ENCODE measurements around the gene ARHGAP22.

Gene ARHGAP22

GRCh38 chr10:48456361-48456804, 148.5 kb downstream of the ARHGAP22 start:
- TF ChIP-seq CTCF (conservative IDR thresholded peaks at IDR 0.05; ENCODE audit: low read depth, low read length): no peak
- no peak overlapping the region for H3K4me3 ChIP-seq (ENCODE audit: low read length)
- DNase-seq (ENCODE audit: low read depth): no peak

- H3K4me3 ChIP-seq (ENCODE audit: low read length): no peak overlapping the region
- no peak for DNase-seq (ENCODE audit: low read depth)
- no peak for TF ChIP-seq CTCF (conservative IDR thresholded peaks at IDR 0.05; ENCODE audit: low read depth, low read length)
Measured at GRCh38 chr10:48455392-48456151, 149.3 kb downstream of the ARHGAP22 start.

GRCh38 chr10:48455055-48455391, 149.8 kb downstream of the ARHGAP22 start:
- H3K4me3 ChIP-seq (ENCODE audit: low read length): no peak overlapping the region
- TF ChIP-seq CTCF (conservative IDR thresholded peaks at IDR 0.05; ENCODE audit: low read depth, low read length): no peak
- DNase-seq (ENCODE audit: low read depth): no peak

GRCh38 chr10:48454302-48455054, 150.4 kb downstream of the ARHGAP22 start:
- no peak for TF ChIP-seq CTCF (conservative IDR thresholded peaks at IDR 0.05; ENCODE audit: low read depth, low read length)
- H3K4me3 ChIP-seq (ENCODE audit: low read length): no peak overlapping the region
- no peak for DNase-seq (ENCODE audit: low read depth)

- no peak for DNase-seq (ENCODE audit: low read depth)
- no peak for TF ChIP-seq CTCF (conservative IDR thresholded peaks at IDR 0.05; ENCODE audit: low read depth, low read length)
- no peak overlapping the region for H3K4me3 ChIP-seq (ENCODE audit: low read length)
Measured at GRCh38 chr10:48453451-48454301, 151.2 kb downstream of the ARHGAP22 start.

- DNase-seq (ENCODE audit: low read depth): no peak
- TF ChIP-seq CTCF (conservative IDR thresholded peaks at IDR 0.05; ENCODE audit: low read depth, low read length): no peak
- H3K4me3 ChIP-seq (ENCODE audit: low read length): no peak overlapping the region
Measured at GRCh38 chr10:48452879-48453412, 151.9 kb downstream of the ARHGAP22 start.
